Measurements from ENCODE around the gene GLIS1. TPM values are rescaled to one million over a fixed set of nuclear protein-coding genes. Genes with fewer than 3 reads are reported as not detected.

The GLIS1 gene
- total RNA-seq, 1 donor from 2014 or later, result 1.6 TPM

GRCh38 chr1:53505891-53506290 lies 233.1 kb downstream of the GLIS1 start:
- Mint-ChIP-seq H3K36me3 (no peaks in the 10 kb centered on the region), H3K9me3 (no peaks in the 10 kb centered on the region), H3K27ac (no peak overlapping the region), H3K27me3 (ENCODE audit: low read depth) (peaks cover 51% of the 10 kb centered on the region), H3K4me3 (no peak overlapping the region), H3K4me1 (peaks cover 16% of the 10 kb centered on the region)
- no peak for TF ChIP-seq CTCF (IDR thresholded peaks at IDR 0.05; ENCODE audit: unreplicated experiment)
- DNase-seq (ENCODE audit: low spot score in 2 of 2, unreplicated experiment in 2 of 2), result no peak

- Mint-ChIP-seq H3K27ac (no peak overlapping the region), H3K9me3 (no peaks in the 10 kb centered on the region), H3K4me3 (no peak overlapping the region), H3K4me1 (peaks cover 20% of the 10 kb centered on the region), H3K36me3 (no peaks in the 10 kb centered on the region), H3K27me3 (ENCODE audit: low read depth) (peaks cover 50% of the 10 kb centered on the region)
- no peak for TF ChIP-seq CTCF (IDR thresholded peaks at IDR 0.05; ENCODE audit: unreplicated experiment)
- no peak for DNase-seq (ENCODE audit: low spot score in 2 of 2, unreplicated experiment in 2 of 2)
These were observed 233.6 kb downstream of the GLIS1 start for GRCh38 chr1:53505401-53505800.

- Mint-ChIP-seq H3K27me3 (ENCODE audit: low read depth) (peaks cover 53% of the 10 kb centered on the region), H3K27ac (no peak overlapping the region), H3K4me3 (no peak overlapping the region), H3K36me3 (no peaks in the 10 kb centered on the region), H3K4me1 (peaks cover 25% of the 10 kb centered on the region), H3K9me3 (no peaks in the 10 kb centered on the region)
- no peak for TF ChIP-seq CTCF (IDR thresholded peaks at IDR 0.05; ENCODE audit: unreplicated experiment)
- no peak for DNase-seq (ENCODE audit: low spot score in 2 of 2, unreplicated experiment in 2 of 2)
These were observed 234.1 kb downstream of the GLIS1 start for GRCh38 chr1:53504901-53505300.

GRCh38 chr1:53503433-53504217 lies 235.3 kb downstream of the GLIS1 start:
- no peaks in the 10 kb centered on the region for H3K36me3 Mint-ChIP-seq
- no peak for DNase-seq (ENCODE audit: low spot score in 2 of 2, unreplicated experiment in 2 of 2)
- no peak overlapping the region for H3K27ac Mint-ChIP-seq
- no peak overlapping the region for H3K4me3 Mint-ChIP-seq
- H3K4me1 Mint-ChIP-seq, result peaks cover 21% of the 10 kb centered on the region
- peaks cover 51% of the 10 kb centered on the region for H3K27me3 Mint-ChIP-seq (ENCODE audit: low read depth)
- no peaks in the 10 kb centered on the region for H3K9me3 Mint-ChIP-seq
- TF ChIP-seq CTCF (IDR thresholded peaks at IDR 0.05; ENCODE audit: unreplicated experiment), result no peak

- Mint-ChIP-seq H3K9me3 (no peaks in the 10 kb centered on the region), H3K4me1 (peaks cover 20% of the 10 kb centered on the region), H3K27ac (no peak overlapping the region), H3K27me3 (ENCODE audit: low read depth) (peaks cover 49% of the 10 kb centered on the region), H3K36me3 (no peaks in the 10 kb centered on the region), H3K4me3 (no peak overlapping the region)
- no peak for TF ChIP-seq CTCF (IDR thresholded peaks at IDR 0.05; ENCODE audit: unreplicated experiment)
- no peak for DNase-seq (ENCODE audit: low spot score in 2 of 2, unreplicated experiment in 2 of 2)
These were observed 236.1 kb downstream of the GLIS1 start for GRCh38 chr1:53502641-53503432.

All from mesothelial cell of epicardium (in vitro differentiated cells).